H9 (cell line): Measurements from ENCODE around the gene HDAC3. TPM values are rescaled to one million over a fixed set of nuclear protein-coding genes. Genes with fewer than 3 reads are reported as not detected.

Experiments
- DNase-seq: peaks from one replicate; pipeline ENCODE4 v3.0.0-alpha.2; 2017
- H2AFZ ChIP-seq: one replicate; pipeline ENCODE4 v1.6.1; 2013; ENCODE audit warnings: mild to moderate bottlenecking, low read length, control low read depth, moderate library complexity
- H2AK5ac ChIP-seq: 2 replicates; pipeline ENCODE4 v1.6.1; 2013; ENCODE audit warnings: low read length, control low read depth, mixed read lengths; ENCODE audit not compliant: insufficient read length
- H2BK120ac ChIP-seq: one replicate; pipeline ENCODE4 v1.6.1; 2013; ENCODE audit warnings: low read depth, mild to moderate bottlenecking, low read length, control low read depth, inconsistent platforms; ENCODE audit not compliant: poor library complexity, severe bottlenecking
- H2BK12ac ChIP-seq: 2 replicates; pipeline ENCODE4 v1.6.1; 2013; ENCODE audit warnings: low read length, control low read depth, mixed read lengths, low read depth; ENCODE audit not compliant: insufficient read length
- H2BK15ac ChIP-seq: 2 replicates; pipeline ENCODE4 v1.6.1; 2013; ENCODE audit warnings: low read depth, low read length, control low read depth
- H2BK20ac ChIP-seq: one replicate; pipeline ENCODE4 v1.6.1; 2013; ENCODE audit warnings: low read depth, mild to moderate bottlenecking, low read length, control low read depth, inconsistent platforms; ENCODE audit not compliant: poor library complexity, severe bottlenecking
- H2BK5ac ChIP-seq: 2 replicates; pipeline ENCODE4 v1.6.1; 2013; ENCODE audit warnings: low read length, control low read depth, mixed read lengths; ENCODE audit not compliant: insufficient read length
- H3K14ac ChIP-seq: 2 replicates; pipeline ENCODE4 v1.6.1; 2013; ENCODE audit warnings: low read length, control low read depth; ENCODE audit not compliant: insufficient read depth
- H3K18ac ChIP-seq: 2 replicates; pipeline ENCODE4 v1.6.1; 2013; ENCODE audit warnings: low read depth, mild to moderate bottlenecking, mixed read lengths, low read length, control low read depth; ENCODE audit not compliant: insufficient read length
- H3K23ac ChIP-seq: 2 replicates; pipeline ENCODE4 v1.6.1; 2013; ENCODE audit warnings: low read length, control low read depth, mixed read lengths, low read depth; ENCODE audit not compliant: insufficient read length
- H3K23me2 ChIP-seq: 2 replicates; pipeline ENCODE4 v1.6.1; 2013; ENCODE audit warnings: low read depth, mild to moderate bottlenecking, mixed read lengths, low read length, control low read depth; ENCODE audit not compliant: insufficient read length, poor library complexity, severe bottlenecking
- H3K27ac ChIP-seq: 2 replicates; pipeline ENCODE4 v1.5.1; 2013; ENCODE audit warnings: low read length, control low read depth, mixed read lengths, low read depth; ENCODE audit not compliant: insufficient read length
- H3K27me3 ChIP-seq: 2 replicates; pipeline ENCODE4 v1.6.1; 2013; ENCODE audit warnings: low read length, control low read depth, inconsistent platforms; ENCODE audit not compliant: insufficient read depth
- H3K4ac ChIP-seq: 2 replicates; pipeline ENCODE4 v1.6.1; 2013; ENCODE audit warnings: low read depth, mild to moderate bottlenecking, control low read depth, inconsistent platforms, low read length, moderate library complexity
- H3K4me1 ChIP-seq: 2 replicates; pipeline ENCODE4 v1.6.1; 2013; ENCODE audit warnings: low read length, control low read depth, inconsistent platforms; ENCODE audit not compliant: insufficient read depth
- H3K4me2 ChIP-seq: 2 replicates; pipeline ENCODE4 v1.6.1; 2013; ENCODE audit warnings: low read length, control low read depth, mixed read lengths; ENCODE audit not compliant: insufficient read length, insufficient read depth
- H3K56ac ChIP-seq: 2 replicates; pipeline ENCODE4 v1.6.1; 2013; ENCODE audit warnings: low read depth, mild to moderate bottlenecking, mixed read lengths, low read length, control low read depth; ENCODE audit not compliant: insufficient read length
- H3K79me1 ChIP-seq: 2 replicates; pipeline ENCODE4 v1.6.1; 2013; ENCODE audit warnings: low read depth, mild to moderate bottlenecking, moderate library complexity, low read length, control low read depth, inconsistent platforms; ENCODE audit not compliant: insufficient read depth, poor library complexity, severe bottlenecking
- H3K79me2 ChIP-seq: 2 replicates; pipeline ENCODE4 v1.6.1; 2013; ENCODE audit warnings: low read length, control low read depth, inconsistent platforms; ENCODE audit not compliant: insufficient read depth
- H3K9ac ChIP-seq: 2 replicates; pipeline ENCODE4 v1.6.1; 2013; ENCODE audit warnings: low read length, control low read depth, mixed read lengths; ENCODE audit not compliant: insufficient read length; ENCODE audit errors: extremely low read depth
- H3K9me3 ChIP-seq: one replicate; pipeline ENCODE4 v1.6.1; 2013; ENCODE audit warnings: low read depth, low read length, inconsistent platforms; ENCODE audit not compliant: control insufficient read depth
- H3T11ph ChIP-seq: one replicate; pipeline ENCODE4 v1.6.1; 2013; ENCODE audit warnings: mild to moderate bottlenecking, low read length, control low read depth, inconsistent platforms
- H4K20me1 ChIP-seq: one replicate; pipeline ENCODE4 v1.6.1; 2013; ENCODE audit not compliant: control insufficient read depth, insufficient read length, insufficient read depth
- H4K5ac ChIP-seq: 2 replicates; pipeline ENCODE4 v1.6.1; 2013; ENCODE audit warnings: low read depth, mild to moderate bottlenecking, mixed read lengths, low read length, control low read depth; ENCODE audit not compliant: insufficient read length
- H4K8ac ChIP-seq: replicated peaks from 2 replicates; pipeline ENCODE4 v1.6.1; 2013; ENCODE audit warnings: low read length, control low read depth, mixed read lengths, low read depth; ENCODE audit not compliant: insufficient read length
- H4K91ac ChIP-seq: 2 replicates; pipeline ENCODE4 v1.6.1; 2013; ENCODE audit warnings: low read depth, mild to moderate bottlenecking, moderate library complexity, mixed read lengths, low read length, control low read depth; ENCODE audit not compliant: insufficient read length
- H3K27ac Mint-ChIP-seq, 3 experiments: 2 replicates in 2 of 3; 3 replicates in 1 of 3; pipeline ENCODE4 v1.8.0; 2020 to 2021; ENCODE audit warnings: mixed read lengths in 3 of 3, mild to moderate bottlenecking in 1 of 3, moderate library complexity in 1 of 3
- H3K27me3 Mint-ChIP-seq: 2 replicates; pipeline ENCODE4 v1.8.0; 2021; ENCODE audit warnings: low read depth, mild to moderate bottlenecking, moderate library complexity, mixed read lengths
- H3K36me3 Mint-ChIP-seq, 3 experiments: 2 replicates in 2 of 3; 3 replicates in 1 of 3; pipeline ENCODE4 v1.8.0; 2020 to 2021; ENCODE audit warnings: low read depth in 3 of 3, mixed read lengths in 3 of 3; ENCODE audit not compliant: insufficient read depth in 1 of 3
- H3K4me1 Mint-ChIP-seq, 2 experiments: 2 replicates each; pipeline ENCODE4 v1.8.0; 2020; ENCODE audit warnings: mixed read lengths in 2 of 2
- H3K4me3 Mint-ChIP-seq, 2 experiments: 2 replicates in 1 of 2; 3 replicates in 1 of 2; pipeline ENCODE4 v1.8.0; 2020 to 2021; ENCODE audit warnings: mild to moderate bottlenecking in 2 of 2, mixed read lengths in 2 of 2, moderate library complexity in 1 of 2
- H3K9me3 Mint-ChIP-seq, 2 experiments: 2 replicates in 1 of 2; 3 replicates in 1 of 2; pipeline ENCODE4 v1.8.0; 2020; ENCODE audit warnings: mild to moderate bottlenecking in 2 of 2, mixed read lengths in 2 of 2, moderate library complexity in 1 of 2
- WGBS: extraction: QIAGEN DNeasy Blood & Tissue Kit; methylation state at CpG from one replicate; pipeline ENCODE4 v1.1.7; 2013; ENCODE audit warnings: missing lambda C conversion rate, low lambda C conversion rate, mixed read lengths; ENCODE audit not compliant: insufficient read length; ENCODE audit errors: extremely low coverage; 5-methylcytosine and 5-hydroxymethylcytosine counted together
- total RNA-seq: library from RNA; stranded (reverse); gene quantifications from 2 replicates; pipeline ENCODE4 v1.2.1, GENCODE V29; 2021
- TF ChIP-seq, protein P1 (sequence below): fragments of 200-600 bp; sonication (generic); conservative IDR thresholded peaks from 3 replicates; pipeline ENCODE4 v1.8.0; 2021; ENCODE audit warnings: antibody characterized with exemption, mild to moderate bottlenecking

Gene HDAC3
- total RNA-seq, 1 experiment from 2014 or later, result 98.3 TPM

DNA sequence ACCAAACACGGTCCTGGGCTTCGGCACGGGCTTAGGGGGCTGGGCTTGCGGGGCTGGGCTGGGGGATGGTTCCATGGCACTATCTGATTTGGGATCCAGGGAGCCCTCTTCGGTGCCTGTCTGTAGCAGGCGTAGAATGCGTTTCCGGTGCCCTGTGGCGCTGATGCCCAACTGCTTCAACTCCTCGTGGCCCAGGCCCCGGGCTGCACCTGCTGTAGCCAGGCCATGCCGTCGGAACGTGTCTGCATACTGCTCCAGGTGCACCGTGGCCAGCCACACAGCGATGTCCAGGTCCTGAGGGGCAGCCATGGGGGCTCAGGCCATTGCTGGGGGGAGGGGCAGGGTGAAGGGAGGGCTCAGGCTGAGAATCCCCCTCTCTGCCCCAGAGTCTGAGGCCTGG lies 43.5 kb upstream of the HDAC3 start:
- no peak overlapping the region for H2BK20ac ChIP-seq
- no peak overlapping the region for H3K4ac ChIP-seq
- H2AK5ac ChIP-seq, result no peak overlapping the region
- H3K79me2 ChIP-seq, result no peaks in the 10 kb centered on the region
- H3K27me3 Mint-ChIP-seq, result no peaks in the 10 kb centered on the region; the same call in 1 of the 2 replicates
- peak overlapping the region in 1 of 2 experiments; percentile 83; a peak in 1 of 5 replicates for H3K4me3 Mint-ChIP-seq
- no peak overlapping the region for H2BK120ac ChIP-seq
- H4K20me1 ChIP-seq, result no peaks in the 10 kb centered on the region
- H3K9me3 ChIP-seq, result no peaks in the 10 kb centered on the region
- no peaks in the 10 kb centered on the region for H3K27me3 ChIP-seq
- H3K56ac ChIP-seq, result no peak overlapping the region
- H4K8ac ChIP-seq, result no peak overlapping the region
- H4K5ac ChIP-seq, result no peak overlapping the region
- no peak overlapping the region for H3K18ac ChIP-seq
- H3K36me3 Mint-ChIP-seq, result peaks cover 20 to 22% (median 22%) of the 10 kb centered on the region in 3 experiments
- no peaks in the 10 kb centered on the region for H3K79me1 ChIP-seq
- H2BK15ac ChIP-seq, result no peak overlapping the region
- H2BK12ac ChIP-seq, result no peak overlapping the region
- H3K4me1 ChIP-seq, result peaks cover 4% of the 10 kb centered on the region; the same call in 1 of the 2 replicates
- no peak overlapping the region for H3K9ac ChIP-seq
- no peak overlapping the region for H3K27ac ChIP-seq
- H2BK5ac ChIP-seq, result peak overlapping the region; percentile 20
- DNase-seq, result no peak
- no peak overlapping the region for H3K23ac ChIP-seq
- peaks cover 36 to 40% of the 10 kb centered on the region in 2 experiments for H3K4me1 Mint-ChIP-seq
- no peak overlapping the region for H2AFZ ChIP-seq
- H3K23me2 ChIP-seq, result peaks cover 13% of the 10 kb centered on the region
- peaks cover 0 to 4% of the 10 kb centered on the region in 2 experiments; a peak in 1 of 5 replicates for H3K9me3 Mint-ChIP-seq
- WGBS, result no CpG with 5 or more reads among the region's 16 CpGs
- TF ChIP-seq, protein P1, sequence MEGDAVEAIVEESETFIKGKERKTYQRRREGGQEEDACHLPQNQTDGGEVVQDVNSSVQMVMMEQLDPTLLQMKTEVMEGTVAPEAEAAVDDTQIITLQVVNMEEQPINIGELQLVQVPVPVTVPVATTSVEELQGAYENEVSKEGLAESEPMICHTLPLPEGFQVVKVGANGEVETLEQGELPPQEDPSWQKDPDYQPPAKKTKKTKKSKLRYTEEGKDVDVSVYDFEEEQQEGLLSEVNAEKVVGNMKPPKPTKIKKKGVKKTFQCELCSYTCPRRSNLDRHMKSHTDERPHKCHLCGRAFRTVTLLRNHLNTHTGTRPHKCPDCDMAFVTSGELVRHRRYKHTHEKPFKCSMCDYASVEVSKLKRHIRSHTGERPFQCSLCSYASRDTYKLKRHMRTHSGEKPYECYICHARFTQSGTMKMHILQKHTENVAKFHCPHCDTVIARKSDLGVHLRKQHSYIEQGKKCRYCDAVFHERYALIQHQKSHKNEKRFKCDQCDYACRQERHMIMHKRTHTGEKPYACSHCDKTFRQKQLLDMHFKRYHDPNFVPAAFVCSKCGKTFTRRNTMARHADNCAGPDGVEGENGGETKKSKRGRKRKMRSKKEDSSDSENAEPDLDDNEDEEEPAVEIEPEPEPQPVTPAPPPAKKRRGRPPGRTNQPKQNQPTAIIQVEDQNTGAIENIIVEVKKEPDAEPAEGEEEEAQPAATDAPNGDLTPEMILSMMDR, result no peak
- H4K91ac ChIP-seq, result no peak overlapping the region
- no peak overlapping the region for H3K14ac ChIP-seq
- no peak overlapping the region for H3K4me2 ChIP-seq
- H3T11ph ChIP-seq, result no peak overlapping the region
- H3K27ac Mint-ChIP-seq, result peak overlapping the region in 2 of 3 experiments; percentile 53 to 93; a peak in 1 of 7 replicates
